HEK293 (cell line): Measurements from ENCODE around the gene COG3.

Experiments used
- ELK4 ChIP-seq: IDR thresholded peaks from 2 replicates; pipeline ENCODE4 v1.6.1; 2011; ENCODE audit warnings: mild to moderate bottlenecking, low read depth, low read length, borderline replicate concordance
- HIC1 ChIP-seq: fragments of 450-650 bp; formaldehyde crosslinking; IDR thresholded peaks from 2 replicates; pipeline ENCODE4 v1.5.1; 2016; ENCODE audit warnings: missing biosample characterization, missing genetic modification characterization
- KLF16 ChIP-seq: fragments of 450-650 bp; formaldehyde crosslinking; IDR thresholded peaks from 2 replicates; pipeline ENCODE4 v1.5.1; 2017; ENCODE audit warnings: missing biosample characterization, missing genetic modification characterization
- MEIS1 ChIP-seq: sonication (generic); formaldehyde crosslinking; IDR thresholded peaks from 2 replicates; pipeline ENCODE4 v1.8.1; 2022; ENCODE audit warnings: missing genetic modification reagents, mild to moderate bottlenecking, borderline replicate concordance
- OSR2 ChIP-seq: fragments of 450-650 bp; formaldehyde crosslinking; IDR thresholded peaks from 2 replicates; pipeline ENCODE4 v1.5.1; 2016; ENCODE audit warnings: missing biosample characterization, missing genetic modification characterization
- OVOL3 ChIP-seq: fragments of 450-650 bp; formaldehyde crosslinking; IDR thresholded peaks from 2 replicates; pipeline ENCODE4 v1.5.1; 2016; ENCODE audit warnings: missing biosample characterization, missing genetic modification characterization
- PRDM4 ChIP-seq: fragments of 450-650 bp; formaldehyde crosslinking; IDR thresholded peaks from 2 replicates; pipeline ENCODE4 v1.5.1; 2017; ENCODE audit warnings: missing biosample characterization, missing genetic modification characterization
- SP3 ChIP-seq: fragments of 450-650 bp; formaldehyde crosslinking; IDR thresholded peaks from 2 replicates; pipeline ENCODE4 v1.5.1; 2016; ENCODE audit warnings: missing biosample characterization, missing genetic modification characterization
- ZBTB6 ChIP-seq: fragments of 450-650 bp; formaldehyde crosslinking; IDR thresholded peaks from 2 replicates; pipeline ENCODE4 v1.5.1; 2017; ENCODE audit warnings: missing biosample characterization, missing genetic modification characterization
- ZFHX2 ChIP-seq: fragments of 450-650 bp; formaldehyde crosslinking; conservative IDR thresholded peaks from 2 replicates; pipeline ENCODE4 v1.5.1; 2016; ENCODE audit warnings: missing biosample characterization, missing genetic modification characterization
- ZNF10 ChIP-seq: fragments of 450-650 bp; formaldehyde crosslinking; IDR thresholded peaks from 2 replicates; pipeline ENCODE4 v1.5.1; 2017; ENCODE audit warnings: missing biosample characterization, missing genetic modification characterization
- ZNF146 ChIP-seq: fragments of 450-650 bp; formaldehyde crosslinking; IDR thresholded peaks from 2 replicates; pipeline ENCODE4 v1.5.1; 2016; ENCODE audit warnings: missing biosample characterization, missing genetic modification characterization
- ZNF155 ChIP-seq: fragments of 450-650 bp; formaldehyde crosslinking; IDR thresholded peaks from 2 replicates; pipeline ENCODE4 v1.5.1; 2016; ENCODE audit warnings: missing biosample characterization, missing genetic modification characterization
- ZNF223 ChIP-seq: fragments of 450-650 bp; formaldehyde crosslinking; IDR thresholded peaks from 2 replicates; pipeline ENCODE4 v1.5.1; 2016; ENCODE audit warnings: missing biosample characterization, missing genetic modification characterization
- ZNF350 ChIP-seq: fragments of 450-650 bp; formaldehyde crosslinking; IDR thresholded peaks from 2 replicates; pipeline ENCODE4 v1.5.0; 2017; ENCODE audit warnings: missing biosample characterization, mild to moderate bottlenecking, missing genetic modification characterization
- ZNF488 ChIP-seq: fragments of 450-650 bp; formaldehyde crosslinking; IDR thresholded peaks from 2 replicates; pipeline ENCODE4 v1.5.1; 2016; ENCODE audit warnings: missing biosample characterization, missing genetic modification characterization
- ZNF544 ChIP-seq: fragments of 450-650 bp; formaldehyde crosslinking; IDR thresholded peaks from 2 replicates; pipeline ENCODE4 v1.5.0; 2017; ENCODE audit warnings: missing biosample characterization, missing genetic modification characterization
- ZNF548 ChIP-seq: fragments of 450-650 bp; formaldehyde crosslinking; IDR thresholded peaks from 2 replicates; pipeline ENCODE4 v1.5.1; 2016; ENCODE audit warnings: missing biosample characterization, missing genetic modification characterization
- ZNF555 ChIP-seq: fragments of 450-650 bp; formaldehyde crosslinking; conservative IDR thresholded peaks from 2 replicates; pipeline ENCODE4 v1.5.1; 2017; ENCODE audit warnings: missing biosample characterization, mild to moderate bottlenecking, missing genetic modification characterization, inconsistent platforms
- ZNF624 ChIP-seq: fragments of 450-650 bp; formaldehyde crosslinking; IDR thresholded peaks from 2 replicates; pipeline ENCODE4 v1.5.1; 2017; ENCODE audit warnings: missing biosample characterization, missing genetic modification characterization
- ZNF645 ChIP-seq: fragments of 450-650 bp; formaldehyde crosslinking; IDR thresholded peaks from 2 replicates; pipeline ENCODE4; 2016; ENCODE audit warnings: missing biosample characterization, missing genetic modification characterization
- ZNF692 ChIP-seq: fragments of 450-650 bp; formaldehyde crosslinking; IDR thresholded peaks from 2 replicates; pipeline ENCODE4 v1.5.1; 2016; ENCODE audit warnings: missing biosample characterization, missing genetic modification characterization
- ZNF768 ChIP-seq: fragments of 450-650 bp; formaldehyde crosslinking; IDR thresholded peaks from 2 replicates; pipeline ENCODE4 v1.5.1; 2018; ENCODE audit warnings: missing biosample characterization, mild to moderate bottlenecking, missing genetic modification characterization
- ZNF785 ChIP-seq: fragments of 450-650 bp; formaldehyde crosslinking; IDR thresholded peaks from 2 replicates; pipeline ENCODE4 v1.5.1; 2016; ENCODE audit warnings: missing biosample characterization, missing genetic modification characterization
- ZNF830 ChIP-seq: fragments of 450-650 bp; IDR thresholded peaks from 2 replicates; pipeline ENCODE4 v1.5.0; 2018; ENCODE audit warnings: missing biosample characterization, missing genetic modification characterization, low read depth, mild to moderate bottlenecking, moderate library complexity
- ZSCAN23 ChIP-seq: fragments of 450-650 bp; formaldehyde crosslinking; IDR thresholded peaks from 2 replicates; pipeline ENCODE4 v1.5.1; 2016; ENCODE audit warnings: missing biosample characterization, missing genetic modification characterization
- ZSCAN5A ChIP-seq: fragments of 450-650 bp; formaldehyde crosslinking; IDR thresholded peaks from 2 replicates; pipeline ENCODE4 v1.5.1; 2016; ENCODE audit warnings: missing biosample characterization, missing genetic modification characterization

The COG3 gene

GRCh38 chr13:45464687-45465453 lies at the start of gene COG3 (continued):
- 0 out of 2 replicates have a peak, but pooled peaks have one; percentile 13 for TF ChIP-seq HIC1
- no peak for TF ChIP-seq ZNF768 (tag by site-specific recombination)
- no peak for TF ChIP-seq ZBTB6
- TF ChIP-seq ZNF624 (tag by site-specific recombination), result no peak
- TF ChIP-seq ZNF544 (tag by site-specific recombination), result no peak
- no peak for TF ChIP-seq ZNF555 (tag by site-specific recombination)
- TF ChIP-seq ZSCAN5A (tag by site-specific recombination), result peak; percentile 80; the same call in 1 of the 2 replicates
- no peak for TF ChIP-seq ZNF548 (tag by site-specific recombination)
- no peak; the same call in 1 of the 2 replicates for TF ChIP-seq ZNF146 (tag by site-specific recombination)
- no peak for TF ChIP-seq ZNF223 (tag by site-specific recombination)
- no peak; the same call in 1 of the 2 replicates for TF ChIP-seq ZNF10 (tag by site-specific recombination)
- no peak for TF ChIP-seq OSR2 (tag by site-specific recombination)
- peak; percentile 71 for TF ChIP-seq ELK4
- TF ChIP-seq ZFHX2 (tag by site-specific recombination), result 0 out of 2 replicates have a peak, but pooled peaks have one; percentile 57
- no peak for TF ChIP-seq ZNF785 (tag by site-specific recombination)
- TF ChIP-seq ZNF350 (tag by site-specific recombination), result no peak
- no peak for TF ChIP-seq MEIS1 (CRISPR knock-in tag)
- TF ChIP-seq ZNF488 (tag by site-specific recombination), result no peak
- TF ChIP-seq OVOL3, result no peak
- peak; percentile 95 for TF ChIP-seq SP3 (tag by site-specific recombination)
- TF ChIP-seq ZNF645 (tag by site-specific recombination), result no peak
- 0 out of 2 replicates have a peak, but pooled peaks have one; percentile 1 for TF ChIP-seq ZSCAN23
- TF ChIP-seq ZNF692 (tag by site-specific recombination), result no peak; the same call in 1 of the 2 replicates
- no peak for TF ChIP-seq ZNF155 (tag by site-specific recombination)
- TF ChIP-seq KLF16 (tag by site-specific recombination), result 0 out of 2 replicates have a peak, but pooled peaks have one; percentile 67
- no peak for TF ChIP-seq PRDM4 (tag by site-specific recombination)
- TF ChIP-seq ZNF830, result no peak
